Endothelial cell of umbilical vein (primary cell): ENCODE measurements around the gene HOXA1. TPM values are rescaled to one million over a fixed set of nuclear protein-coding genes. Genes with fewer than 3 reads are reported as not detected.

Source experiments
- BruUV-seq: library from RNA; stranded (reverse); fragments of 400-500 nt; replicated peaks from 2 replicates; lab custom pipeline; 2021; lab: Mats Ljungman, UMichigan
- CTCF ChIA-PET: fragments of 300-600, 350-600 bp; sonication (Branson Sonifier 250); formaldehyde crosslinking; loops from one replicate; lab custom pipeline; 2021; ENCODE audit warnings: antibody characterized with exemption, inconsistent platforms; lab: Charles Lee
- POLR2A ChIA-PET: fragments of 300-600, 350-600 bp; sonication (Branson Sonifier 250); formaldehyde crosslinking; loops from one replicate; lab custom pipeline; 2021; ENCODE audit warnings: antibody characterized with exemption, inconsistent platforms; lab: Charles Lee
- DNase-seq: peaks from one replicate; pipeline ENCODE4 v3.0.0-alpha.2; 2011; ENCODE audit warnings: low read depth, low spot score
- FAIRE-seq: peaks from 2 replicates; lab custom pipeline; 2011; peaks lifted over from hg19 to GRCh38; lab: Jason Lieb, UNC
- H2AFZ ChIP-seq: 2 replicates; pipeline ENCODE4 v1.6.0; 2012; ENCODE audit warnings: low read depth, low read length, control low read depth, inconsistent platforms
- H3K27ac ChIP-seq: 2 replicates; pipeline ENCODE4 v1.5.1; 2011; ENCODE audit warnings: low read depth, mild to moderate bottlenecking, control low read depth, low read length, moderate library complexity; ENCODE audit not compliant: insufficient read depth
- H3K27me3 ChIP-seq, 2 experiments: 2 replicates each; pipeline versions ENCODE4 v1.6.0 to v1.6.1; 2011; ENCODE audit warnings: low read length in 2 of 2, mixed read lengths in 1 of 2; ENCODE audit not compliant: control insufficient read depth in 2 of 2, insufficient read depth in 2 of 2
- H3K36me3 ChIP-seq, 2 experiments: 2 replicates in 1 of 2; 3 replicates in 1 of 2; pipeline ENCODE4 v1.5.1; 2011; ENCODE audit warnings: low read length in 2 of 2, mild to moderate bottlenecking in 1 of 2, moderate library complexity in 1 of 2; ENCODE audit not compliant: control insufficient read depth in 2 of 2, insufficient read depth in 2 of 2; ENCODE audit errors: extremely low read depth in 1 of 2
- H3K4me1 ChIP-seq: 3 replicates; pipeline ENCODE4 v1.5.1; 2011; ENCODE audit warnings: mild to moderate bottlenecking, low read length; ENCODE audit not compliant: control insufficient read depth, insufficient read depth; ENCODE audit errors: extremely low read depth
- H3K4me2 ChIP-seq: 2 replicates; pipeline ENCODE4 v1.6.1; 2011; ENCODE audit warnings: low read length, control low read depth, mixed read lengths; ENCODE audit not compliant: insufficient read depth
- H3K4me3 ChIP-seq, 3 experiments: fragments of 200-600 bp in 1 of 3; sonication (generic), shearing (Covaris generic) in 1 of 3; replicated peaks in 1 of 3; 2 replicates each; pipeline ENCODE4 v1.5.1; 2011 to 2016; ENCODE audit warnings: control low read depth in 3 of 3, low read length in 3 of 3, mild to moderate bottlenecking in 2 of 3, inconsistent platforms in 1 of 3, low read depth in 1 of 3, moderate library complexity in 1 of 3; ENCODE audit not compliant: insufficient read depth in 1 of 3
- H3K79me2 ChIP-seq: 2 replicates; pipeline ENCODE4 v1.6.0; 2012; ENCODE audit warnings: low read length, inconsistent platforms; ENCODE audit not compliant: control insufficient read depth, insufficient read depth
- H3K9ac ChIP-seq: replicated peaks from 2 replicates; pipeline ENCODE3; 2011; ENCODE audit warnings: low read length, control low read depth; ENCODE audit not compliant: insufficient read depth; ENCODE audit errors: extremely low read depth
- H3K9me1 ChIP-seq: replicated peaks from 3 replicates; pipeline ENCODE4 v1.6.0; 2011; ENCODE audit warnings: mild to moderate bottlenecking, low read length; ENCODE audit not compliant: control insufficient read depth, insufficient read depth; ENCODE audit errors: extremely low read depth
- H3K9me3 ChIP-seq: replicated peaks from 2 replicates; pipeline ENCODE4 v1.5.1; 2012; ENCODE audit warnings: low read length, inconsistent platforms; ENCODE audit not compliant: control insufficient read depth, insufficient read depth
- H4K20me1 ChIP-seq: replicated peaks from 2 replicates; pipeline ENCODE3; 2011; ENCODE audit warnings: mild to moderate bottlenecking, low read length; ENCODE audit not compliant: control insufficient read depth, insufficient read depth; ENCODE audit errors: extremely low read depth
- EZH2 ChIP-seq: IDR thresholded peaks from 2 replicates; pipeline ENCODE4 v1.6.1; 2012; ENCODE audit warnings: borderline replicate concordance, low read depth, mild to moderate bottlenecking, moderate library complexity, low read length, inconsistent platforms; ENCODE audit not compliant: severe bottlenecking
- FOS ChIP-seq: IDR thresholded peaks from 2 replicates; pipeline ENCODE4 v1.6.1; 2011; ENCODE audit warnings: mild to moderate bottlenecking, low read length, moderate library complexity, borderline replicate concordance; ENCODE audit not compliant: insufficient read depth
- GATA2 ChIP-seq: IDR thresholded peaks from 2 replicates; pipeline ENCODE4 v1.7.0; 2011; ENCODE audit warnings: low read depth, mild to moderate bottlenecking, moderate library complexity, mixed read lengths, low read length; ENCODE audit not compliant: insufficient read length, insufficient read depth
- JUN ChIP-seq: IDR thresholded peaks from 2 replicates; pipeline ENCODE4 v1.6.1; 2011; ENCODE audit warnings: borderline replicate concordance, low read depth; ENCODE audit not compliant: insufficient read length, insufficient read depth
- MYC ChIP-seq: IDR thresholded peaks from one replicate; pipeline ENCODE4 v1.6.1; 2011; ENCODE audit warnings: mild to moderate bottlenecking, low read depth, low read length
- POLR2A ChIP-seq: IDR thresholded peaks from 2 replicates; pipeline ENCODE4 v1.6.1; 2012; ENCODE audit warnings: low read depth, mild to moderate bottlenecking, control low read depth, low read length
- POLR2AphosphoS5 ChIP-seq: IDR thresholded peaks from 2 replicates; pipeline ENCODE4 v1.6.1; 2012; ENCODE audit warnings: low read depth, mild to moderate bottlenecking, control low read depth, low read length, moderate library complexity; ENCODE audit not compliant: insufficient read depth
- dilution Hi-C: fragments of 300-500 bp; cut with MboI; formaldehyde crosslinking; loops from one replicate; pipeline ENCODE4 v1.15.0; 2019; ENCODE audit warnings: low sequenced_read_pairs; ENCODE audit not compliant: extremely low pct_ligation_motif_present
- intact Hi-C: fragments of 100-400 bp; cut with micrococcal nuclease; formaldehyde crosslinking; loops from one replicate; pipeline ENCODE4 v1.10.0; 2022
- polyA plus RNA-seq, 4 experiments: library from polyadenylated mRNA; depleted of rRNA in 3 of 4; stranded (reverse) in 3 of 4; unstranded in 1 of 4; fragments of >200 nt; gene quantifications; 2 replicates each; pipeline versions ENCODE4 v1.2.1 to v1.2.3, GENCODE V29; 2011 to 2012; ENCODE audit warnings: missing spikeins in 1 of 4
- total RNA-seq: library from RNA; stranded (reverse); gene quantifications from 2 replicates; pipeline ENCODE4 v1.2.3, GENCODE V29; 2021
- TF ChIP-seq, protein P1 (sequence below), 2 donors: IDR thresholded peaks; 1 replicate in 1 of 2; 2 replicates in 1 of 2; pipeline ENCODE4 v1.5.1; 2011; ENCODE audit warnings: low read length in 2 of 2, mild to moderate bottlenecking in 2 of 2, moderate library complexity in 2 of 2, control low read depth in 1 of 2, inconsistent platforms in 1 of 2, low read depth in 1 of 2; ENCODE audit not compliant: insufficient read depth in 1 of 2; ENCODE audit errors: extremely low read depth in 1 of 2
- TF ChIP-seq, protein P2 (sequence below): IDR thresholded peaks from 2 replicates; pipeline ENCODE4 v1.6.1; 2011; ENCODE audit not compliant: insufficient read depth, insufficient read length

HOXA1 gene
- total and polyA plus RNA-seq, 2 donors (not counting 3 experiments of a cell fraction or from before 2014, with no cell fraction given): 1.2 to 2.4 TPM

DNA sequence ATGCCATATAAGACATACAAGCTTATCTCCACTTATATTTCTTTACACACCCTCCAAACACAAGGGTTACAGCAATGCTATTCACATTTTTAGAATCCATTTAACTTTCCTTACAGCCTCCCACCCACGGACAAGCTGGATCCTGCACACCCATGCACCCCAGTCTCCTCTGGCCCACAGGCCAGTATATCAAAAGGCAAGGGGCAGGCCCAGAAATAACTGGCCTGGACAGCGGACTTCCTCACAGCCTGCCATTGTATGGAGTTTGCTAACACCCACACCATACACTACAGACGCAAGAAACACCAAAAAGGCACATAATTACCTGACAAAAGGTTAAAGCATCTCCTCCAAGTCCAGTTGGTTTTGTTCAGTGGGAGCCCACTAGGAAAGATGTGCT is 22.8 kb upstream of the HOXA1 start:
- Histone ChIP-seq H3K27me3 (no peaks in the 10 kb centered on the region), H3K4me1 (peaks cover 79% of the 10 kb centered on the region), H3K9ac (peak overlapping the region; percentile 97), H3K4me2 (peak overlapping the region; percentile 97), H3K27ac (peak overlapping the region; percentile 96), H3K36me3 (no peaks in the 10 kb centered on the region), H3K79me2 (peaks cover 94% of the 10 kb centered on the region), H2AFZ (no peak overlapping the region), H3K9me3 (no peaks in the 10 kb centered on the region), H3K4me3 (peak overlapping the region in 1 of 3 experiments; percentile 91), H4K20me1 (no peaks in the 10 kb centered on the region), H3K9me1 (no peaks in the 10 kb centered on the region)
- ChIA-PET CTCF (interaction anchor here (1.1 to 9.1 kb wide), 4 partner anchors 12 to 61 kb away, joined by 5 to 70 read pairs (median 36); partner anchors contain the start of genes HOXA1 and HOXA5), POLR2A (interaction anchor here (0.9 to 1.9 kb wide), 7 partner anchors 9 to 78 kb away, joined by 3 to 5 read pairs (median 3); partner anchors contain the start of gene HOXA5)
- no TSS peak for BruUV-seq
- FAIRE-seq (no peak), DNase-seq (no peak)
- no peak for TF ChIP-seq POLR2AphosphoS5
- TF ChIP-seq EZH2: no peak
- TF ChIP-seq, protein P1, sequence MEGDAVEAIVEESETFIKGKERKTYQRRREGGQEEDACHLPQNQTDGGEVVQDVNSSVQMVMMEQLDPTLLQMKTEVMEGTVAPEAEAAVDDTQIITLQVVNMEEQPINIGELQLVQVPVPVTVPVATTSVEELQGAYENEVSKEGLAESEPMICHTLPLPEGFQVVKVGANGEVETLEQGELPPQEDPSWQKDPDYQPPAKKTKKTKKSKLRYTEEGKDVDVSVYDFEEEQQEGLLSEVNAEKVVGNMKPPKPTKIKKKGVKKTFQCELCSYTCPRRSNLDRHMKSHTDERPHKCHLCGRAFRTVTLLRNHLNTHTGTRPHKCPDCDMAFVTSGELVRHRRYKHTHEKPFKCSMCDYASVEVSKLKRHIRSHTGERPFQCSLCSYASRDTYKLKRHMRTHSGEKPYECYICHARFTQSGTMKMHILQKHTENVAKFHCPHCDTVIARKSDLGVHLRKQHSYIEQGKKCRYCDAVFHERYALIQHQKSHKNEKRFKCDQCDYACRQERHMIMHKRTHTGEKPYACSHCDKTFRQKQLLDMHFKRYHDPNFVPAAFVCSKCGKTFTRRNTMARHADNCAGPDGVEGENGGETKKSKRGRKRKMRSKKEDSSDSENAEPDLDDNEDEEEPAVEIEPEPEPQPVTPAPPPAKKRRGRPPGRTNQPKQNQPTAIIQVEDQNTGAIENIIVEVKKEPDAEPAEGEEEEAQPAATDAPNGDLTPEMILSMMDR (IDR thresholded peaks at IDR 0.05; ENCODE audit: extremely low read depth in 1 of 2, insufficient read depth in 1 of 2, low read depth in 1 of 2, low read length in 2 of 2): no peak
- TF ChIP-seq FOS: no peak
- TF ChIP-seq POLR2A: no peak
- TF ChIP-seq, protein P2, sequence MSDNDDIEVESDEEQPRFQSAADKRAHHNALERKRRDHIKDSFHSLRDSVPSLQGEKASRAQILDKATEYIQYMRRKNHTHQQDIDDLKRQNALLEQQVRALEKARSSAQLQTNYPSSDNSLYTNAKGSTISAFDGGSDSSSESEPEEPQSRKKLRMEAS: no peak
- no peak for TF ChIP-seq JUN
- no peak for TF ChIP-seq GATA2
- TF ChIP-seq MYC: no peak
- dilution Hi-C loops: no loop called here
- intact Hi-C loops: loop anchor here (1.0 to 10.0 kb wide), 5 partner anchors 12 to 964 kb away; partner anchors contain the start of genes HOXA4, NFE2L3 and SKAP2
